ENCODE results near the gene IQUB.

IQUB gene

DNA sequence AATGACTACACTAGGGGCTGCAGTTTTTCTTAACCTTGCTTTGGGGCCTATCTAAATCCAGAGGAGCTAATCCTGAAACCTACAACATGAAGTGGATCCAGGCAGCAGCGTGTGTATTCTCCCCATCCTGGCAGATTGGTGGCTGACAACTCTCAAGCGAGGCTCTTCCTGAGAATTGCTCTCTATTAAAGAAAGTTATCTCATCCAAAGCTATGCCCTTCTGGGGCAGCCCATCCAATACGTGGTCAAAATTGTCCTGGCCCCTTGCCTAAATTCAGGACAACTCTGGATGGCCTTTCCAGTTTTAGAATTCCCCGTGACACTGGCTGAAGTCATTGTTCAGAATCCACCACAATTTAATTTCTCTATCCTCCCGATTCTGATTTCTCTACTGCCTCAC, 66.1 kb downstream of the IQUB start:
- TF ChIP-seq, protein P1, sequence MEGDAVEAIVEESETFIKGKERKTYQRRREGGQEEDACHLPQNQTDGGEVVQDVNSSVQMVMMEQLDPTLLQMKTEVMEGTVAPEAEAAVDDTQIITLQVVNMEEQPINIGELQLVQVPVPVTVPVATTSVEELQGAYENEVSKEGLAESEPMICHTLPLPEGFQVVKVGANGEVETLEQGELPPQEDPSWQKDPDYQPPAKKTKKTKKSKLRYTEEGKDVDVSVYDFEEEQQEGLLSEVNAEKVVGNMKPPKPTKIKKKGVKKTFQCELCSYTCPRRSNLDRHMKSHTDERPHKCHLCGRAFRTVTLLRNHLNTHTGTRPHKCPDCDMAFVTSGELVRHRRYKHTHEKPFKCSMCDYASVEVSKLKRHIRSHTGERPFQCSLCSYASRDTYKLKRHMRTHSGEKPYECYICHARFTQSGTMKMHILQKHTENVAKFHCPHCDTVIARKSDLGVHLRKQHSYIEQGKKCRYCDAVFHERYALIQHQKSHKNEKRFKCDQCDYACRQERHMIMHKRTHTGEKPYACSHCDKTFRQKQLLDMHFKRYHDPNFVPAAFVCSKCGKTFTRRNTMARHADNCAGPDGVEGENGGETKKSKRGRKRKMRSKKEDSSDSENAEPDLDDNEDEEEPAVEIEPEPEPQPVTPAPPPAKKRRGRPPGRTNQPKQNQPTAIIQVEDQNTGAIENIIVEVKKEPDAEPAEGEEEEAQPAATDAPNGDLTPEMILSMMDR (conservative IDR thresholded peaks at IDR 0.05; ENCODE audit: low read depth, low read length): no peak
- no peak for DNase-seq (ENCODE audit: low read depth)
- H3K4me3 ChIP-seq (ENCODE audit: low read length): no peak overlapping the region

DNA sequence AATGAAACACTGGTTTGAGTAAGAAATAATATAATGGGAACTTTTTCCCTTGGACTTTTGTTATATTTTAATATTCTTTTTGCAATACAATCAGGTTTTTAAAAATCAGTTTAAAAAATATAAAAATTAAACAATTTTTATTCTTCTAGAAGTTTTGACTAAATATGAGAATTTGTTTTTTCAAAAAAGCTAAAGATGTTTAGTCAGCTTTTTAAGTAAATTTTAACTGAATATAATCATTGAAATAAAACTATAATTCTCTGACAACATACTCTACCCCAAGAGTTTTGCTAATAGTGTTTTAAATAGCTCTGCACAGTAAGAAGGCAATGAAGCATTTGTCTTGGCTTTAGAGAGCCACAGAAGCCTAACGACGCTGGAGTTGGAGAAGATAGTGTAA, 70.5 kb downstream of the IQUB start:
- no peak for DNase-seq (ENCODE audit: low read depth)
- TF ChIP-seq, protein P1 (conservative IDR thresholded peaks at IDR 0.05; ENCODE audit: low read depth, low read length): no peak
- H3K4me3 ChIP-seq (ENCODE audit: low read length): no peak overlapping the region

DNA sequence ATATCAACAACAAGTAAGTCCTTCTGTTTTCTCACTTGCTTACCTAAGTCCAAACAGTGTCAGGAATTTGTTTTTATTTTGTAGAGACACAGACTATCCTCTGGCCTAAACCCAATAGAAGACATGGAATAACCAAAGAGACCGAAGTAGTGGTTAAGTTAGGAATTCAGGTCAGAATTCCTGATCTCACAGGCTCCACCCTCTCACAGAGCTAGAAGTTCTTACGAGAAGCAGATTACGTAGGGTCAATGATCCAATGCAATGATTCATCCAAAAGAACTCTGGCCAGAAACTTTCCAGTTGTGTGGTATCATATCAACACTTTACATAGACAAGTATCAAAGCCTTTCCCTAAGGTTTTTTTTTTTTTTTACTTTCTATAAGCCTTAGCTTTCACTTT, 73.8 kb downstream of the IQUB start:
- peak; percentile 66 for DNase-seq (ENCODE audit: low read depth)
- TF ChIP-seq, protein P1 (conservative IDR thresholded peaks at IDR 0.05; ENCODE audit: low read depth, low read length): no peak
- no peak overlapping the region for H3K4me3 ChIP-seq (ENCODE audit: low read length)

GRCh38 chr7:123455965-123456470, 78.4 kb downstream of the IQUB start:
- TF ChIP-seq, protein P1 (conservative IDR thresholded peaks at IDR 0.05; ENCODE audit: low read depth, low read length): no peak
- DNase-seq (ENCODE audit: low read depth): no peak
- no peak overlapping the region for H3K4me3 ChIP-seq (ENCODE audit: low read length)

DNA sequence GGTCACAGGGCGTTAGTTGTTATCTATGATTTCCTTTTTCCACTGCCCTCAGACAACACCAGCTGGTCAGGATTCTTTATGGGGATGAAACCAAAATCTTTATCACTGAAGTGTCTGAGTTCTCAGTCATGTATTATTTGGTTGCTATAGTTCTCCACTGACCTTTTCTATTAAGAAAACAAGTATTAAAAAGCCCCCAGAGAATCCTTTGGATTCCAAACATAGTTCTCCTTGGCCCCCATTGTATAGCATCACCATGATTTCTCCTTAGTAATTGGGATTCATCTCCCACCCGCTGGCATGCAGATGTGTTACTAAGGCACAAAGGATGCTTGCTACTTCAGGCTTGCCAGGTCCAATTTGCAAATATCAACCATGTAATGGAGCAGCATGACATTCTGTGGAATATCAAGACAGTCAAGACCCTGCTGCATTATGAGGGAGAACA, 94.3 kb downstream of the IQUB start:
- H3K4me3 ChIP-seq (ENCODE audit: low read length): no peak overlapping the region
- no peak for DNase-seq (ENCODE audit: low read depth)
- TF ChIP-seq, protein P1 (conservative IDR thresholded peaks at IDR 0.05; ENCODE audit: low read depth, low read length): no peak

DNA sequence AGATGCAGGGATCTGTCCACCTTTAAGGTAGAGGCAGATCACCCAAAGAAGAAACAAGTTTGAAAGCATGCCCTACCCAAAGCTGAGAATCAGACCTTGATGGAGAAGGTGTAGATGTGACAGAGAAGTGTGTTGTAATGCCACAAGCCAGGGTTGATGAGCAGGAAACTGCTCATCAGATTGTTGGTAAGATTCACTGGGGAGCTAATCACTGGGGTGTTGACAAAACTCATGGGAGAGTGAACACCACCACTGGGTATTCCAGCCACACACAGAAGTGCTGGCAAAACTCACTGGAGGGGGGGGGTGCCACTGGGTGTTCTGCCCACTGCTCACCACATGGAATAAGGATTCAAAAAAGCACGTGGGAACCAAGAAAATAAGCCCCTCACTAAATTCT, 95.2 kb downstream of the IQUB start:
- DNase-seq (ENCODE audit: low read depth): no peak
- no peak overlapping the region for H3K4me3 ChIP-seq (ENCODE audit: low read length)
- TF ChIP-seq, protein P1 (conservative IDR thresholded peaks at IDR 0.05; ENCODE audit: low read depth, low read length): no peak

DNA sequence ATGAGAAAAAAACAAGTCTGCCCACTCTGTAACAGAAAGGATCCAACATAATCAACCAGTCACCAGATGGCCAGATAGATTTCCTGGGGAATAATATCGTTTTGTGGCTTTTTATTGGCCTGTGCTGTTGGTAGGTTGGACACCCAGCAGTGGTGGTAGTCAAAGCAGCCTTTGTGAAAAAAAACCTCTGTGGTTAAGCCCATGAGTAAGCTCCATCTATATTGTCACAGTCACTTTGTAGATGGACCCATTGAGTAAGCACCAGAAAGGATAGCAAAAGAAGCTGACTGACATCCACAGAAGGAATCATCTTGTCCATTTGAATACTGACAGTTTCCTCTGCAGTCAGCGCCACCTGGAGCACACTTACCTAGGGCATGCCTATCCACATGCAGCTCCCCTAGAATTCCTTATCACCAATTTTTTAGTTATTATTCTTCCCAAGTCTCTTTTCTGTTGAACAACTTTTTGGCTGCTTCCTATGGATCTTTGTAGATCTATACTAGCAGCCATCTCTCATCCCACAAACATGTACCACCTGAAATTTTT, 96.9 kb downstream of the IQUB start:
- H3K4me3 ChIP-seq (ENCODE audit: low read length): no peak overlapping the region
- TF ChIP-seq, protein P1 (conservative IDR thresholded peaks at IDR 0.05; ENCODE audit: low read depth, low read length): no peak
- no peak for DNase-seq (ENCODE audit: low read depth)

Data from retinal pigment epithelial cell (primary cell).